GM21528 (cell line): ENCODE data around the gene GOLGA6D.
"Not testable (repeated sequence)": the region's sequence is repeated elsewhere in the genome, so short reads cannot be mapped to it uniquely, and the experiment has no call there.

Experiments used
- ATAC-seq: cut with Tn5 transposase; IDR thresholded peaks from one replicate; pipeline ENCODE4 v1.9.1; 2021; ENCODE audit warnings: mild to moderate bottlenecking, moderate library complexity; ENCODE audit not compliant: unreplicated experiment, low FRiP score

Gene GOLGA6D

GRCh38 chr15:75329571-75329970 lies 46.9 kb downstream of the GOLGA6D start:
- ATAC-seq = no peak

DNA sequence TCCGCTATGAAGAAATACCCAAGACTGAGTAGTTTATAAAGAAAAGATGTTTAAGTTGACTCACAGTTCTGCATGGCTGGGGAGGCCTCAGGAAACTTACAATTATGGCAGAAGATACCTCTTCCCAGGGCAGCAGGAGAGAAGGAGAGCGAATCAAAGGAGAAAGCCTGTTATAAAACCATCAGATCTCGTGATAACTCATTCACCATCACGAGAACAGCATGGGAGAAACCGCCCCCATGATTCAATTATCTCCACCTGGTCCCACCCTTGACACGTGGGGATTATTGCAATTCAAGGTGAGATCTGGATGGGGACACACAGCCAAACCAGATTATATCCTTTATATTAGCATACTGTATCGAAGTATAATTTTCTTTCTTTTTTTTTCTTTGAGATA lies 49.5 kb downstream of the GOLGA6D start:
- ATAC-seq = not testable (repeated sequence)

GRCh38 chr15:75333654-75334419 lies 51.2 kb downstream of the GOLGA6D start:
- not testable (repeated sequence) for ATAC-seq

DNA sequence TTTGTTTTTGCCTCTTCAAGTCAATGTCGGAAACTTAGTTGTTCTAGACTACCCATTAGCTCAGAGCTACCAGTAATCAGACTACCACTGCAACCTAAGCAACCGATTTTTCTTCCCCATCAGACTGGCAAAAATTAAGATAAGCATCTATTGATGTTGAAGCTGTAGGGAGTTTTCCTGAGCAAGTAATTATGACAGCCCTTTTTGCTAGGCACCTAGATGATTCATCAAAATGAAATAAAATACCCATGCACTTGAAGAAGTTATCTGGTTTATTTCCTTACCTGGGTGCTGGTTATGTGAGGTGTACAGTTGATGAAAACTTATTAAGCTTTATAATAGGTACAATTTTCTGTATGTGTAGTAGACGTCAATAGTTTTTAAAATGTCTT lies 52.7 kb downstream of the GOLGA6D start:
- ATAC-seq = no peak

DNA sequence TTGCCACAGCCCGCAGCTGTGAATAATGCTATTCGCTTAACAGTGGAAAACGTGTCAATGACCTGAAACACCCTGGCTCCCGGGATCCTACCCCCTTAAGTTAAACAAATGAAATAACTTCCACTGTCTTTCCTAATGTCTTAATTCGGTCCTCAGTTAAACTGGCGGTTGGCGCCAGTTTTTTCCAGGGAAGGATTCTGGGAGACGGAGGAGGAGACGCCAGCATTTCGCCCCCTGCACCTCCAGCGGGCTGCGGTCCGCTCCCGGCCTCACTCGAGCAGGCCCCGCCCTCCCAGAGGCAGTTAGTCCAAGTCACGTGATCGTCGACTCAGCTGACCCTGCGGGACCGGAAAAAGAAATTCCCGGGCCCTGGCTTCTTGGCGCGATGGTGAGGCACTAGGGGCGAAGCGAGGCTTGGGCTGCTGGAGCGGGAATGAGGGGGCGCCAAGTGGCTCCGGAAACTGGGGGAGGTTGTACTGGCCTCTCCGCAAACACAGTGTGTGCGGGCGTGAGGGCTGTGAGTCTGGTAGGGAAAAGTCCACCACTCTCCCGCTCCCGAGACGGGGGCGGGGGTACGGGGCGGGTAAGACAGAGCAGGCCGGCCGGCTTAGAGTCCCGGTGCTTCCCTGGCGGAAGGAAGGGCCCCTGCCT lies 53.2 kb downstream of the GOLGA6D start, which contains the start of gene COMMD4:
COMMD4 (plus strand) TSS at position 359 of the 651 bp plus-strand sequence; CDS start at position 386, 27 bp downstream.
- no peak for ATAC-seq

DNA sequence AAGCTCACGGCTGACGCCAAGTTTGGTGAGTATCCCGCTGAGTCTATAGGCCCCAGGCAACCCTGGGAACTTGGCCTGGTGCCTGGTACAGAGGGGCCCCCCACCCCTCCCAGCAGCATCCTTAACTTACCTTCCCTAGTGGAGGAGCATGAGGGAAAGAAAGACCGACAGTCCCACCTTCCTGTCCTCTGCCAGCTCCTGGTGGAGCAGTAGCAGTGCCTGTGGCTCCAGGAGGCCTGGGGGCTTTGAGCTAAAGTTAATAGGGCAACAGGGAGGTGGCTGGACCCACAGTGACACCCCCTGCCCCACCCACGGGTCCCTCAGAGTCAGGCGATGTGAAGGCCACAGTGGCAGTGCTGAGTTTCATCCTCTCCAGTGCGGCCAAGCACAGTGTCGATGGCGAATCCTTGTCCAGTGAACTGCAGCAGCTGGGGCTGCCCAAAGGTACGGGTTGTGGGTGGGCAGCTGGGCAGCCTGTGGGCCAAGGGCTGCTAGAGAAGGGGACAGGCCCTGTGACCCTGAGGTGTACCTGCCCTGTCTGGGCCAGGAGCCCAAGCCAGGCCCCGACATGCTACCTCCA lies 56.1 kb downstream of the GOLGA6D start:
- no peak for ATAC-seq

GRCh38 chr15:75339531-75340240 lies 57.1 kb downstream of the GOLGA6D start:
- ATAC-seq = no peak

DNA sequence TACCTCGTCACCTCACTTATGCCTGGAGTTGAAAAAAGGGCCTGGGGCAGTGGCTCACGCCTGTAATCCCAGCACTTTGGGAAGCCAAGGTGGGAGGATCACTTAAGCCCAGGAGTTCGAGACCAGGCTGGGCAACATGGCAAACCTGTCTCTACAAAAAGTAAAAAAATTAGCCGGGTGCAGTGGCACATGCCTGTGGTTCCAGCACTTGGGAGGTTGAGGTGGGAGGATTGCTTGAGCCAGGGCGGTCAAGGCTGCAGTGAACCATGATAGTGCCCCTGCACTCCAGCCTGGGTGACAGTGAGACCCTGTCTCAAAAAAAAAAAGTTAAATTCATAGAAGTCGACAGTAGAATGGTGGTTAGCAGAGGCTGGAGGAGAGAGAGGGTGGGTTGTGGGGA lies 59.6 kb downstream of the GOLGA6D start:
- ATAC-seq = no peak

- not testable (repeated sequence) for ATAC-seq
These were observed 61.3 kb downstream of the GOLGA6D start for GRCh38 chr15:75343953-75344352.
